Trophoblast cell (in vitro differentiated cells and primary cell): Measurements from ENCODE around the gene CNOT3.

ENCODE experiments used
- DNase-seq, 2 donors: peaks; one replicate each; pipeline ENCODE4 v3.0.0-alpha.2; 2016
- H2AFZ ChIP-seq: 2 replicates; pipeline ENCODE4 v1.6.1; 2013; ENCODE audit warnings: low read length, moderate library complexity, mild to moderate bottlenecking; ENCODE audit not compliant: insufficient read depth, poor library complexity
- H2AK5ac ChIP-seq: 2 replicates; pipeline ENCODE4 v1.6.1; 2013; ENCODE audit warnings: mild to moderate bottlenecking, low read length
- H2BK120ac ChIP-seq: 2 replicates; pipeline ENCODE4 v1.6.1; 2013; ENCODE audit warnings: low read length, mild to moderate bottlenecking, moderate library complexity; ENCODE audit not compliant: insufficient read depth, poor library complexity
- H2BK12ac ChIP-seq: 2 replicates; pipeline ENCODE4 v1.6.1; 2013; ENCODE audit warnings: mild to moderate bottlenecking, low read length, moderate library complexity
- H2BK5ac ChIP-seq: 2 replicates; pipeline ENCODE4 v1.6.1; 2013; ENCODE audit warnings: low read length, low read depth, moderate library complexity, mild to moderate bottlenecking; ENCODE audit not compliant: poor library complexity
- H3K14ac ChIP-seq: 2 replicates; pipeline ENCODE4 v1.6.1; 2013; ENCODE audit warnings: mild to moderate bottlenecking, low read length
- H3K18ac ChIP-seq: 2 replicates; pipeline ENCODE4 v1.6.1; 2013; ENCODE audit warnings: mild to moderate bottlenecking, low read length
- H3K23ac ChIP-seq: 2 replicates; pipeline ENCODE4 v1.6.1; 2013; ENCODE audit warnings: low read length
- H3K27ac ChIP-seq: 2 replicates; pipeline ENCODE4 v1.5.1; 2013; ENCODE audit warnings: low read depth, mild to moderate bottlenecking, inconsistent platforms, low read length, moderate library complexity
- H3K27me3 ChIP-seq: 2 replicates; pipeline ENCODE4 v1.6.1; 2013; ENCODE audit warnings: inconsistent platforms, mild to moderate bottlenecking, low read length, moderate library complexity; ENCODE audit not compliant: insufficient read depth
- H3K36me3 ChIP-seq, 2 experiments: 1 replicate in 1 of 2; 2 replicates in 1 of 2; pipeline ENCODE4 v1.6.1; 2013; ENCODE audit warnings: low read length in 2 of 2, mild to moderate bottlenecking in 2 of 2, moderate library complexity in 1 of 2; ENCODE audit not compliant: insufficient read depth in 2 of 2, control insufficient read depth in 1 of 2
- H3K4ac ChIP-seq: 2 replicates; pipeline ENCODE4 v1.6.1; 2013; ENCODE audit warnings: low read depth, mild to moderate bottlenecking, low read length, moderate library complexity
- H3K4me1 ChIP-seq, 2 experiments: 1 replicate in 1 of 2; 2 replicates in 1 of 2; pipeline ENCODE4 v1.6.1; 2013; ENCODE audit warnings: low read length in 2 of 2, mild to moderate bottlenecking in 2 of 2, moderate library complexity in 1 of 2; ENCODE audit not compliant: insufficient read depth in 2 of 2, control insufficient read depth in 1 of 2
- H3K4me2 ChIP-seq: 2 replicates; pipeline ENCODE4 v1.6.1; 2013; ENCODE audit warnings: inconsistent platforms, mild to moderate bottlenecking, low read length, moderate library complexity
- H3K4me3 ChIP-seq: 2 replicates; pipeline ENCODE4 v1.5.1; 2013; ENCODE audit warnings: mild to moderate bottlenecking, low read depth, low read length, inconsistent platforms
- H3K79me1 ChIP-seq: one replicate; pipeline ENCODE4 v1.6.1; 2013; ENCODE audit warnings: low read length
- H3K79me2 ChIP-seq: 2 replicates; pipeline ENCODE4 v1.6.1; 2013; ENCODE audit warnings: low read length, mild to moderate bottlenecking; ENCODE audit not compliant: control insufficient read depth, insufficient read depth, poor library complexity
- H3K9ac ChIP-seq: 2 replicates; pipeline ENCODE4 v1.6.1; 2013; ENCODE audit warnings: mild to moderate bottlenecking, low read length
- H3K9me3 ChIP-seq: 2 replicates; pipeline ENCODE4 v1.6.1; 2013; ENCODE audit warnings: low read depth, mild to moderate bottlenecking, control low read depth, inconsistent platforms, low read length; ENCODE audit not compliant: insufficient read depth
- H4K12ac ChIP-seq: 2 replicates; pipeline ENCODE4 v1.6.1; 2013; ENCODE audit warnings: low read depth, mild to moderate bottlenecking, low read length, moderate library complexity
- H4K8ac ChIP-seq: 2 replicates; pipeline ENCODE4 v1.6.1; 2013; ENCODE audit warnings: low read depth, mild to moderate bottlenecking, low read length, moderate library complexity
- H4K91ac ChIP-seq: one replicate; pipeline ENCODE4 v1.6.1; 2013; ENCODE audit warnings: low read depth, mild to moderate bottlenecking, low read length, moderate library complexity
- WGBS: extraction: QIAGEN DNeasy Blood & Tissue Kit; methylation state at CpG from one replicate; pipeline ENCODE4 v1.1.7; 2013; ENCODE audit warnings: missing lambda C conversion rate; ENCODE audit not compliant: insufficient read length, insufficient coverage; ENCODE audit errors: extremely low coverage; 5-methylcytosine and 5-hydroxymethylcytosine counted together

CNOT3 gene

GRCh38 chr19:54186351-54186750 lies 48.8 kb downstream of the CNOT3 start:
- DNase-seq = no peak
- Histone ChIP-seq H2BK120ac (no peak overlapping the region), H3K4me1 (peaks cover 3 to 4% of the 10 kb centered on the region in 2 experiments), H4K12ac (no peak overlapping the region), H3K4me2 (no peak overlapping the region), H3K23ac (no peak overlapping the region), H3K4me3 (no peak overlapping the region), H4K8ac (no peak overlapping the region), H2BK12ac (no peak overlapping the region), H3K14ac (no peak overlapping the region), H2AK5ac (no peak overlapping the region), H3K4ac (no peak overlapping the region), H3K27me3 (no peaks in the 10 kb centered on the region), H3K79me2 (peaks cover 19% of the 10 kb centered on the region), H3K9me3 (peaks cover 2% of the 10 kb centered on the region), H3K27ac (no peak overlapping the region), H2AFZ (no peak overlapping the region), H4K91ac (no peak overlapping the region), H3K18ac (no peak overlapping the region), H2BK5ac (no peak overlapping the region), H3K9ac (no peak overlapping the region), H3K36me3 (peaks cover 27 to 29% of the 10 kb centered on the region in 2 experiments), H3K79me1 (peaks cover 23% of the 10 kb centered on the region)
- WGBS = no CpG with 5 or more reads among the region's 8 CpGs

GRCh38 chr19:54186934-54187381 lies 49.4 kb downstream of the CNOT3 start:
- no peak for DNase-seq
- H3K23ac ChIP-seq = no peak overlapping the region
- H3K9ac ChIP-seq = no peak overlapping the region
- peaks cover 2% of the 10 kb centered on the region for H3K9me3 ChIP-seq
- peaks cover 6 to 7% of the 10 kb centered on the region in 2 experiments for H3K4me1 ChIP-seq
- no peak overlapping the region for H4K12ac ChIP-seq
- H4K8ac ChIP-seq = no peak overlapping the region
- no peak overlapping the region for H2AFZ ChIP-seq
- no CpG with 5 or more reads among the region's 11 CpGs for WGBS
- peaks cover 27% of the 10 kb centered on the region for H3K79me1 ChIP-seq
- no peak overlapping the region for H2BK5ac ChIP-seq
- H3K4me2 ChIP-seq = no peak overlapping the region
- peak overlapping the region; percentile 1 for H3K4ac ChIP-seq
- no peak overlapping the region for H2BK12ac ChIP-seq
- H3K27me3 ChIP-seq = no peaks in the 10 kb centered on the region
- peaks cover 26 to 28% of the 10 kb centered on the region in 2 experiments for H3K36me3 ChIP-seq
- no peak overlapping the region for H4K91ac ChIP-seq
- H3K27ac ChIP-seq = no peak overlapping the region
- H3K14ac ChIP-seq = no peak overlapping the region
- no peak overlapping the region for H3K4me3 ChIP-seq
- no peak overlapping the region for H2BK120ac ChIP-seq
- peaks cover 24% of the 10 kb centered on the region for H3K79me2 ChIP-seq
- no peak overlapping the region for H3K18ac ChIP-seq
- no peak overlapping the region for H2AK5ac ChIP-seq

- peak in 1 of 2 donors; percentile 13 for DNase-seq
- H3K14ac ChIP-seq = peak overlapping the region; percentile 96
- no CpG with 5 or more reads among the region's 12 CpGs for WGBS
- no peak overlapping the region for H2AFZ ChIP-seq
- H4K91ac ChIP-seq = peak overlapping the region; percentile 88
- H2BK12ac ChIP-seq = no peak overlapping the region
- H3K9me3 ChIP-seq = peaks cover under 1% of the 10 kb centered on the region
- H3K27me3 ChIP-seq = no peaks in the 10 kb centered on the region
- H4K8ac ChIP-seq = peak overlapping the region; percentile 80
- peak overlapping the region; percentile 60 for H2AK5ac ChIP-seq
- peaks cover 10% of the 10 kb centered on the region in 2 experiments for H3K4me1 ChIP-seq
- H2BK5ac ChIP-seq = peak overlapping the region; percentile 97
- H3K9ac ChIP-seq = peak overlapping the region; percentile 95
- peaks cover 26% of the 10 kb centered on the region for H3K79me2 ChIP-seq
- H3K18ac ChIP-seq = peak overlapping the region; percentile 87
- peak overlapping the region; percentile 98 for H3K27ac ChIP-seq
- H3K36me3 ChIP-seq = peaks cover 28% of the 10 kb centered on the region in 2 experiments
- peaks cover 27% of the 10 kb centered on the region for H3K79me1 ChIP-seq
- peak overlapping the region; percentile 92 for H2BK120ac ChIP-seq
- no peak overlapping the region for H3K23ac ChIP-seq
- H3K4me3 ChIP-seq = peak overlapping the region; percentile 84
- H3K4ac ChIP-seq = peak overlapping the region; percentile 91
- peak overlapping the region; percentile 76 for H3K4me2 ChIP-seq
- peak overlapping the region; percentile 40 for H4K12ac ChIP-seq
Measured at GRCh38 chr19:54188215-54188871, 50.8 kb downstream of the CNOT3 start.

- Histone ChIP-seq H3K4me3 (peak within 1 kb of the TSS; percentile 95), H3K36me3 (peaks cover 23 to 25% of the 10 kb centered on the region in 2 experiments), H4K8ac (peak within 1 kb of the TSS; percentile 95), H3K4ac (peak within 1 kb of the TSS; percentile 91), H2AFZ (peak within 1 kb of the TSS; percentile 95), H3K23ac (no peak within 1 kb of the TSS), H3K9ac (peak within 1 kb of the TSS; percentile 95), H3K79me2 (peaks cover 26% of the 10 kb centered on the region), H2BK12ac (peak within 1 kb of the TSS; percentile 66), H3K9me3 (no peaks in the 10 kb centered on the region), H2BK5ac (peak within 1 kb of the TSS; percentile 97), H3K27ac (peak within 1 kb of the TSS; percentile 99), H4K91ac (peak within 1 kb of the TSS; percentile 95), H2BK120ac (peak within 1 kb of the TSS; percentile 95), H3K14ac (peak within 1 kb of the TSS; percentile 99), H3K18ac (peak within 1 kb of the TSS; percentile 98), H4K12ac (peak within 1 kb of the TSS; percentile 87), H3K4me1 (peaks cover 10% of the 10 kb centered on the region in 2 experiments), H2AK5ac (peak within 1 kb of the TSS; percentile 80), H3K4me2 (peak within 1 kb of the TSS; percentile 76), H3K79me1 (peaks cover 27% of the 10 kb centered on the region), H3K27me3 (no peaks in the 10 kb centered on the region)
- WGBS = no CpG with 5 or more reads among the region's 64 CpGs
- peak in 1 of 2 donors; percentile 78 for DNase-seq
Measured at GRCh38 chr19:54189145-54189734, 51.7 kb downstream of the CNOT3 start, which contains the start of gene MBOAT7. Gene MBOAT7 (minus strand): TSS chr19:54189580. CDS start chr19:54188508, 1,072 bp downstream.
